Fibroblast of lung (primary cell): ENCODE results near the gene CDC42EP2. TPM values are rescaled to one million over a fixed set of nuclear protein-coding genes. Genes with fewer than 3 reads are reported as not detected.

Experiments used
- DNase-seq, 2 donors: peaks; one replicate each; pipeline versions ENCODE4 v3.0.0 to v3.0.0-alpha.2; 2010; ENCODE audit warnings: low read depth in 2 of 2
- H2AFZ ChIP-seq: 2 replicates; pipeline ENCODE4 v1.5.1; 2012; ENCODE audit warnings: low read length, control low read depth, inconsistent platforms
- H3K27ac ChIP-seq: 2 replicates; pipeline ENCODE4 v1.5.1; 2011; ENCODE audit warnings: low read length, control low read depth; ENCODE audit not compliant: insufficient read depth
- H3K27me3 ChIP-seq: 2 replicates; pipeline ENCODE4 v1.5.1; 2011; ENCODE audit warnings: mild to moderate bottlenecking, low read length; ENCODE audit not compliant: control insufficient read depth, insufficient read depth
- H3K36me3 ChIP-seq: 2 replicates; pipeline ENCODE4 v1.5.1; 2011; ENCODE audit warnings: low read length; ENCODE audit not compliant: control insufficient read depth, insufficient read depth
- H3K4me1 ChIP-seq: 2 replicates; pipeline ENCODE4 v1.5.1; 2011; ENCODE audit warnings: low read length; ENCODE audit not compliant: control insufficient read depth, insufficient read depth; ENCODE audit errors: extremely low read depth
- H3K4me2 ChIP-seq: 2 replicates; pipeline ENCODE4 v1.5.1; 2011; ENCODE audit warnings: low read length, control low read depth; ENCODE audit not compliant: insufficient read depth; ENCODE audit errors: extremely low read depth
- H3K4me3 ChIP-seq, 4 experiments: fragments of 200-600 bp in 1 of 4; sonication (generic) in 1 of 4; replicated peaks in 1 of 4; 2 replicates each; pipeline ENCODE4 v1.5.1; 2011 to 2016; ENCODE audit warnings: low read length in 4 of 4, low read depth in 3 of 4, mild to moderate bottlenecking in 3 of 4, control low read depth in 2 of 4, inconsistent platforms in 1 of 4, mixed read lengths in 1 of 4; ENCODE audit not compliant: insufficient read depth in 1 of 4; ENCODE audit errors: control extremely low read depth in 1 of 4
- H3K79me2 ChIP-seq: 2 replicates; pipeline ENCODE4 v1.5.1; 2012; ENCODE audit warnings: mild to moderate bottlenecking, low read length, inconsistent platforms; ENCODE audit not compliant: control insufficient read depth, insufficient read depth
- H3K9ac ChIP-seq: 2 replicates; pipeline ENCODE4 v1.5.1; 2011; ENCODE audit warnings: mild to moderate bottlenecking, low read length, control low read depth; ENCODE audit not compliant: insufficient read depth
- H3K9me3 ChIP-seq: 2 replicates; pipeline ENCODE4 v1.5.1; 2012; ENCODE audit warnings: low read depth, low read length; ENCODE audit not compliant: control insufficient read depth, insufficient read depth
- H4K20me1 ChIP-seq: 2 replicates; pipeline ENCODE4 v1.5.1; 2011; ENCODE audit warnings: low read length; ENCODE audit not compliant: control insufficient read depth, insufficient read depth; ENCODE audit errors: extremely low read depth
- EZH2 ChIP-seq: IDR thresholded peaks from 2 replicates; pipeline ENCODE4 v1.5.1; 2012; ENCODE audit warnings: low read length, control low read depth, mild to moderate bottlenecking; ENCODE audit errors: missing control alignments
- polyA plus RNA-seq, 2 donors: library from polyadenylated mRNA; depleted of rRNA in 1 of 2; stranded (reverse) in 1 of 2; unstranded in 1 of 2; fragments of >200 nt; gene quantifications; 2 replicates each; pipeline ENCODE4 v1.2.1, GENCODE V29; 2011 to 2012; ENCODE audit warnings: missing spikeins in 1 of 2
- total RNA-seq: library from RNA; depleted of rRNA; stranded (reverse); fragments of >200 nt; gene quantifications from 2 replicates; pipeline ENCODE4 v1.2.1, GENCODE V29; 2014
- TF ChIP-seq, protein P1 (sequence below), 2 donors: IDR thresholded peaks in 1 of 2; conservative IDR thresholded peaks in 1 of 2; 1 replicate in 1 of 2; 2 replicates in 1 of 2; pipeline ENCODE4 v1.5.1; 2011 to 2012; ENCODE audit warnings: low read length in 2 of 2, control low read depth in 1 of 2, inconsistent platforms in 1 of 2, low read depth in 1 of 2, mild to moderate bottlenecking in 1 of 2

Gene CDC42EP2
- total and polyA plus RNA-seq, 2 donors (not counting 1 experiment from before 2014, with no cell fraction given), result 25.6 to 48.4 TPM

- H3K36me3 ChIP-seq, result peaks cover 2% of the 10 kb centered on the region
- no peak for TF ChIP-seq EZH2
- TF ChIP-seq, protein P1, sequence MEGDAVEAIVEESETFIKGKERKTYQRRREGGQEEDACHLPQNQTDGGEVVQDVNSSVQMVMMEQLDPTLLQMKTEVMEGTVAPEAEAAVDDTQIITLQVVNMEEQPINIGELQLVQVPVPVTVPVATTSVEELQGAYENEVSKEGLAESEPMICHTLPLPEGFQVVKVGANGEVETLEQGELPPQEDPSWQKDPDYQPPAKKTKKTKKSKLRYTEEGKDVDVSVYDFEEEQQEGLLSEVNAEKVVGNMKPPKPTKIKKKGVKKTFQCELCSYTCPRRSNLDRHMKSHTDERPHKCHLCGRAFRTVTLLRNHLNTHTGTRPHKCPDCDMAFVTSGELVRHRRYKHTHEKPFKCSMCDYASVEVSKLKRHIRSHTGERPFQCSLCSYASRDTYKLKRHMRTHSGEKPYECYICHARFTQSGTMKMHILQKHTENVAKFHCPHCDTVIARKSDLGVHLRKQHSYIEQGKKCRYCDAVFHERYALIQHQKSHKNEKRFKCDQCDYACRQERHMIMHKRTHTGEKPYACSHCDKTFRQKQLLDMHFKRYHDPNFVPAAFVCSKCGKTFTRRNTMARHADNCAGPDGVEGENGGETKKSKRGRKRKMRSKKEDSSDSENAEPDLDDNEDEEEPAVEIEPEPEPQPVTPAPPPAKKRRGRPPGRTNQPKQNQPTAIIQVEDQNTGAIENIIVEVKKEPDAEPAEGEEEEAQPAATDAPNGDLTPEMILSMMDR (conservative IDR thresholded peaks at IDR 0.05 in 1 of 2, IDR thresholded peaks at IDR 0.05 in 1 of 2; ENCODE audit: low read depth in 1 of 2, low read length in 2 of 2), result no peak
- no peak overlapping the region for H3K27ac ChIP-seq
- H3K9me3 ChIP-seq, result no peaks in the 10 kb centered on the region
- H3K27me3 ChIP-seq, result no peaks in the 10 kb centered on the region
- H4K20me1 ChIP-seq, result no peaks in the 10 kb centered on the region
- peaks cover 19% of the 10 kb centered on the region for H3K4me1 ChIP-seq
- no peak overlapping the region for H3K4me3 ChIP-seq
- H3K4me2 ChIP-seq, result no peak overlapping the region
- no peak for DNase-seq
- H3K9ac ChIP-seq, result no peak overlapping the region
- no peaks in the 10 kb centered on the region for H3K79me2 ChIP-seq
- H2AFZ ChIP-seq, result no peak overlapping the region
Measured at GRCh38 chr11:65286686-65287085, 28.0 kb upstream of the CDC42EP2 start.

DNA sequence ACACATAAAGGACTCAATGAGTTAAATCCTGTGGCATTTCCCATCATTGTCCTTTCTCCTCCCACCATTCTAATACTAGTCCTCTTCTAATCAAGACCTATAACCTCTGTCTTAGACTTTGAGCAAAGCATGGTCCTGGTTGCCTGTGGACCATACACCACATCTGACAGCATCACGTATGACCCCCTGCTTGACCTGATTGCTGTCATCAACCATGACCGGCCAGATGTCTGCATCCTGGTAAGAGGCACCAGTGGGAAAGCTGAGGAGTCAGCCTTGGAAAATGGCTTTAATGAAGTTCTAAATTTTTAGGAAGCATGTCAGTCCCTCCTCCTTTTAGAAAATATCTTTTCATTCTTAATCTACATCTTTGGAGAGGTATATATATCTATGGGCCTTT, 27.1 kb upstream of the CDC42EP2 start:
- no peak overlapping the region for H3K4me2 ChIP-seq
- no peak overlapping the region for H3K4me3 ChIP-seq
- no peak overlapping the region for H2AFZ ChIP-seq
- peaks cover 24% of the 10 kb centered on the region for H3K4me1 ChIP-seq
- DNase-seq, result no peak
- H3K27ac ChIP-seq, result peak overlapping the region; percentile 10
- H4K20me1 ChIP-seq, result no peaks in the 10 kb centered on the region
- no peaks in the 10 kb centered on the region for H3K27me3 ChIP-seq
- H3K9ac ChIP-seq, result no peak overlapping the region
- H3K36me3 ChIP-seq, result peaks cover 2% of the 10 kb centered on the region
- no peaks in the 10 kb centered on the region for H3K9me3 ChIP-seq
- H3K79me2 ChIP-seq, result no peaks in the 10 kb centered on the region
- no peak for TF ChIP-seq EZH2
- TF ChIP-seq, protein P1 (conservative IDR thresholded peaks at IDR 0.05 in 1 of 2, IDR thresholded peaks at IDR 0.05 in 1 of 2; ENCODE audit: low read depth in 1 of 2, low read length in 2 of 2), result no peak

DNA sequence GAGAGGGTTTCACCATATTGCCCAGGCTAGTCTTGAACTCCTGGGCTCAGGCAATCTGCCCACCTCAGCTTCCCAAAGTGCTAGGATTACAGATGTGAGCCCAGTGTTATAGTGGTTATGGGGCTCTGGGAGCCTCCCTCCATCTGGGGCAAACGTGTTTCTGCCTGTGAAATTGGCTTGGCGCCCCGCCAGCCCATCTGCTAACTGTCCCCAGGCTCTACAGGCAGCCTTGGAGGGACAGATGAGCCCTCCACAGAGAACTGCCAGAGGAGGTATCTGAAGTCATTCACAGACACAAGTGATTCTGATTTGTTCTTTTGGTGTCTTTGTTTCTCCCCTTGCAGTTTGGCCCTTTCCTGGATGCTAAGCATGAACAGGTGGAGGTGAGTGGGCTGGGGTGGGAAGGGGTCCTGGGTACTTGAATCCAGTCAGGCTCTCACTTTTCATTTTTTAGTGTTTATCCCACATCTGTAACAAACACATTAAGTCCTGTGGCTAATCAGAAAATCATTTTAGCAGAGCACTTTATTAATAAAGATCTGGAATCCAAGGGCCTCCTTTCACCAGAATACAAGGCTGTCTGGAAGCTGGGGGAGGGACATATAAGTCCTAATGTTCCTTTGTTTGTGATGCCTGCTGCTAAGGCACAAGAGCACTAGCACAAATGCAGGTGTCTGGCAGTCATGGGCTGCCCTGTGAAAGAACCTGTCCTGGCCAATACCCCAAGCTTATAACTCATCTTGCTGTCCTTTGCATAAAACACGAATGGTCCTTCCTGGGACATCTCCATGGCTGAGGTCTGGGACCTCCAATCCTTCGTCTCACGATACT, 25.7 kb upstream of the CDC42EP2 start:
- H3K4me3 ChIP-seq, result no peak overlapping the region
- H3K9ac ChIP-seq, result no peak overlapping the region

More for the DNA sequence above, 25.7 kb upstream of the CDC42EP2 start:
- Histone ChIP-seq H3K9me3 (no peaks in the 10 kb centered on the region), H3K36me3 (peaks cover 2% of the 10 kb centered on the region), H3K27ac (peak overlapping the region; percentile 100), H4K20me1 (no peaks in the 10 kb centered on the region), H3K4me1 (peaks cover 29% of the 10 kb centered on the region), H3K79me2 (no peaks in the 10 kb centered on the region), H3K4me2 (no peak overlapping the region), H2AFZ (no peak overlapping the region), H3K27me3 (no peaks in the 10 kb centered on the region)
- TF ChIP-seq, protein P1 (conservative IDR thresholded peaks at IDR 0.05 in 1 of 2, IDR thresholded peaks at IDR 0.05 in 1 of 2; ENCODE audit: low read depth in 1 of 2, low read length in 2 of 2), result no peak
- TF ChIP-seq EZH2, result no peak
- DNase-seq, result peak in 1 of 2 donors; percentile 50
